GM12878 (cell line): ENCODE measurements around the gene GRM7. TPM values are rescaled to one million over a fixed set of nuclear protein-coding genes. Genes with fewer than 3 reads are reported as not detected.

Experiments used
- CEBPB ChIP-seq, 2 experiments: fragments of 150-350 bp in 1 of 2; IDR thresholded peaks; 2 replicates each; pipeline ENCODE4 v1.6.1; 2012 to 2014; ENCODE audit warnings: low read depth in 2 of 2, low read length in 2 of 2, borderline replicate concordance in 1 of 2, inconsistent platforms in 1 of 2
- CUX1 ChIP-seq: IDR thresholded peaks from 2 replicates; pipeline ENCODE4 v1.6.1; 2012; ENCODE audit warnings: improper control_type of control experiment, low read depth, low read length; ENCODE audit not compliant: insufficient replicate concordance
- EED ChIP-seq: sonication (generic); IDR thresholded peaks from 2 replicates; pipeline ENCODE4 v1.6.1; 2016; ENCODE audit warnings: antibody characterized with exemption, low read depth
- HDAC2 ChIP-seq: fragments of 200-600 bp; sonication (generic); IDR thresholded peaks from 2 replicates; pipeline ENCODE4 v1.6.1; 2017
- NFXL1 ChIP-seq: fragments of 450-650 bp; IDR thresholded peaks from 2 replicates; pipeline ENCODE4 v1.6.1; 2017; ENCODE audit warnings: antibody characterized with exemption, mild to moderate bottlenecking, borderline replicate concordance
- SP1 ChIP-seq: IDR thresholded peaks from one replicate; pipeline ENCODE4 v1.6.1; 2011; ENCODE audit warnings: low read depth, low read length
- TCF3 ChIP-seq: IDR thresholded peaks from 2 replicates; pipeline ENCODE4 v1.6.1; 2012; ENCODE audit warnings: low read depth, mild to moderate bottlenecking, low read length, borderline replicate concordance; ENCODE audit not compliant: insufficient read depth
- ZNF384 ChIP-seq: IDR thresholded peaks from 2 replicates; pipeline ENCODE4 v1.6.1; 2012; ENCODE audit warnings: low read depth, mild to moderate bottlenecking, low read length, improper control_type of control experiment, borderline replicate concordance
- polyA plus RNA-seq, 11 experiments: library from polyadenylated mRNA; depleted of rRNA in 4 of 11; unstranded in 6 of 11; stranded (reverse) in 5 of 11; fragments of >200 nt; fragmentation: Nextera tagmentation in 4 of 11; fragmentation: Illumina TruSeq in 1 of 11; extraction: Ambion mirVana in 4 of 11; extraction: Trizol in 1 of 11; gene quantifications; 1 replicate in 1 of 11; 2 replicates in 10 of 11; pipeline versions ENCODE4 v1.2.1 to v1.2.3, GENCODE V29; 2011 to 2016; ENCODE audit warnings: inconsistent platforms in 2 of 11, missing spikeins in 2 of 11, low read depth in 1 of 11
- total RNA-seq, 4 experiments: library from RNA; depleted of rRNA in 3 of 4; stranded (reverse); fragments of >200 nt in 3 of 4; fragmentation: Illumina TruSeq in 1 of 4; extraction: Trizol in 1 of 4; gene quantifications; 2 replicates each; pipeline versions ENCODE4 v1.2.1 to v1.2.3, GENCODE V29; 2013 to 2021
- TF ChIP-seq, protein P1 (sequence below): fragments of 150-350 bp; IDR thresholded peaks from 2 replicates; pipeline ENCODE4 v1.6.1; 2014; ENCODE audit warnings: mild to moderate bottlenecking, low read depth, low read length

GRM7 gene
- total and polyA plus RNA-seq, 10 of the 15 experiments (the other 5 are each of a cell fraction or from before 2014, with no cell fraction given): not detected

GRCh38 chr3:7520593-7520992, 659.7 kb downstream of the GRM7 start (continued):
- TF ChIP-seq CUX1 (no peak), SP1 (no peak), CEBPB (IDR thresholded peaks at IDR 0.05; ENCODE audit: borderline replicate concordance in 1 of 2, low read depth in 2 of 2, low read length in 2 of 2) (no peak), ZNF384 (no peak), TCF3 (no peak), NFXL1 (no peak), HDAC2 (no peak), EED (no peak)
- TF ChIP-seq, protein P1, sequence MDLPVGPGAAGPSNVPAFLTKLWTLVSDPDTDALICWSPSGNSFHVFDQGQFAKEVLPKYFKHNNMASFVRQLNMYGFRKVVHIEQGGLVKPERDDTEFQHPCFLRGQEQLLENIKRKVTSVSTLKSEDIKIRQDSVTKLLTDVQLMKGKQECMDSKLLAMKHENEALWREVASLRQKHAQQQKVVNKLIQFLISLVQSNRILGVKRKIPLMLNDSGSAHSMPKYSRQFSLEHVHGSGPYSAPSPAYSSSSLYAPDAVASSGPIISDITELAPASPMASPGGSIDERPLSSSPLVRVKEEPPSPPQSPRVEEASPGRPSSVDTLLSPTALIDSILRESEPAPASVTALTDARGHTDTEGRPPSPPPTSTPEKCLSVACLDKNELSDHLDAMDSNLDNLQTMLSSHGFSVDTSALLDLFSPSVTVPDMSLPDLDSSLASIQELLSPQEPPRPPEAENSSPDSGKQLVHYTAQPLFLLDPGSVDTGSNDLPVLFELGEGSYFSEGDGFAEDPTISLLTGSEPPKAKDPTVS: no peak
